Measurements from ENCODE around the gene BMPR1A.
A peak's percentile ranks its signal among the peaks of the same experiment; 100 is the strongest.

GRCh38 chr10:86971232-86971991 is 215.0 kb downstream of the BMPR1A start:
- TF ChIP-seq, protein P1, sequence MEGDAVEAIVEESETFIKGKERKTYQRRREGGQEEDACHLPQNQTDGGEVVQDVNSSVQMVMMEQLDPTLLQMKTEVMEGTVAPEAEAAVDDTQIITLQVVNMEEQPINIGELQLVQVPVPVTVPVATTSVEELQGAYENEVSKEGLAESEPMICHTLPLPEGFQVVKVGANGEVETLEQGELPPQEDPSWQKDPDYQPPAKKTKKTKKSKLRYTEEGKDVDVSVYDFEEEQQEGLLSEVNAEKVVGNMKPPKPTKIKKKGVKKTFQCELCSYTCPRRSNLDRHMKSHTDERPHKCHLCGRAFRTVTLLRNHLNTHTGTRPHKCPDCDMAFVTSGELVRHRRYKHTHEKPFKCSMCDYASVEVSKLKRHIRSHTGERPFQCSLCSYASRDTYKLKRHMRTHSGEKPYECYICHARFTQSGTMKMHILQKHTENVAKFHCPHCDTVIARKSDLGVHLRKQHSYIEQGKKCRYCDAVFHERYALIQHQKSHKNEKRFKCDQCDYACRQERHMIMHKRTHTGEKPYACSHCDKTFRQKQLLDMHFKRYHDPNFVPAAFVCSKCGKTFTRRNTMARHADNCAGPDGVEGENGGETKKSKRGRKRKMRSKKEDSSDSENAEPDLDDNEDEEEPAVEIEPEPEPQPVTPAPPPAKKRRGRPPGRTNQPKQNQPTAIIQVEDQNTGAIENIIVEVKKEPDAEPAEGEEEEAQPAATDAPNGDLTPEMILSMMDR (IDR thresholded peaks at IDR 0.05), result peak in 3 of 5 experiments; percentile 12 to 66 (median 12)
- TF ChIP-seq POLR2AphosphoS5 (IDR thresholded peaks at IDR 0.05), result peak; percentile 93 to 97 (median 95)
